ENCODE data around the gene FAM78A. TPM values are rescaled to one million over a fixed set of nuclear protein-coding genes. Genes with fewer than 3 reads are reported as not detected.
A peak's percentile ranks its signal among the peaks of the same experiment; 100 is the strongest.

Gene FAM78A
- total RNA-seq, 1 donor from 2014 or later = 14.6 TPM

GRCh38 chr9:131282175-131282574, 5.9 kb upstream of the FAM78A start:
- Histone ChIP-seq H3K9ac (ENCODE audit: low read depth in 1 of 3, low read length in 3 of 3) (peak overlapping the region; percentile 23 to 83 (median 73)), H3K27ac (ENCODE audit: low read depth, low read length) (peak overlapping the region; percentile 95), H3K4me1 (ENCODE audit: control insufficient read depth in 3 of 3, insufficient read depth in 3 of 3, low read length in 3 of 3) (peaks cover 21 to 64% (median 51%) of the 10 kb centered on the region in 3 donors), H3K27me3 (ENCODE audit: control insufficient read depth in 3 of 3, insufficient read depth in 3 of 3, low read length in 3 of 3) (peaks cover 0 to 9% (median 0%) of the 10 kb centered on the region in 3 donors), H3K4me3 (ENCODE audit: low read length in 3 of 3) (peak overlapping the region; percentile 65 to 79 (median 67)), H3K36me3 (ENCODE audit: control insufficient read depth in 3 of 3, insufficient read depth in 3 of 3, low read length in 3 of 3) (no peaks in the 10 kb centered on the region), H3K9me3 (ENCODE audit: control insufficient read depth in 3 of 3, low read length in 3 of 3) (no peaks in the 10 kb centered on the region)

GRCh38 chr9:131281119-131281965, 5.0 kb upstream of the FAM78A start:
- peak overlapping the region; percentile 65 to 79 (median 67) for H3K4me3 ChIP-seq (ENCODE audit: low read length in 3 of 3)
- peaks cover 0 to 9% (median 0%) of the 10 kb centered on the region in 3 donors for H3K27me3 ChIP-seq (ENCODE audit: control insufficient read depth in 3 of 3, insufficient read depth in 3 of 3, low read length in 3 of 3)
- H3K9me3 ChIP-seq (ENCODE audit: control insufficient read depth in 3 of 3, low read length in 3 of 3) = no peaks in the 10 kb centered on the region
- no peaks in the 10 kb centered on the region for H3K36me3 ChIP-seq (ENCODE audit: control insufficient read depth in 3 of 3, insufficient read depth in 3 of 3, low read length in 3 of 3)
- peaks cover 18 to 59% (median 45%) of the 10 kb centered on the region in 3 donors for H3K4me1 ChIP-seq (ENCODE audit: control insufficient read depth in 3 of 3, insufficient read depth in 3 of 3, low read length in 3 of 3)
- H3K27ac ChIP-seq (ENCODE audit: low read depth, low read length) = peak overlapping the region; percentile 95
- peak overlapping the region; percentile 32 to 83 (median 43) for H3K9ac ChIP-seq (ENCODE audit: low read depth in 1 of 3, low read length in 3 of 3)

- peak overlapping the region in 1 of 3 donors; percentile 43 for H3K9ac ChIP-seq (ENCODE audit: low read depth in 1 of 3, low read length in 3 of 3)
- no peaks in the 10 kb centered on the region for H3K36me3 ChIP-seq (ENCODE audit: control insufficient read depth in 3 of 3, insufficient read depth in 3 of 3, low read length in 3 of 3)
- H3K27me3 ChIP-seq (ENCODE audit: control insufficient read depth in 3 of 3, insufficient read depth in 3 of 3, low read length in 3 of 3) = peaks cover 0 to 9% (median 0%) of the 10 kb centered on the region in 3 donors
- peak overlapping the region; percentile 95 for H3K27ac ChIP-seq (ENCODE audit: low read depth, low read length)
- no peak overlapping the region for H3K4me3 ChIP-seq (ENCODE audit: low read length in 3 of 3)
- peaks cover 24 to 65% (median 52%) of the 10 kb centered on the region in 3 donors for H3K4me1 ChIP-seq (ENCODE audit: control insufficient read depth in 3 of 3, insufficient read depth in 3 of 3, low read length in 3 of 3)
- H3K9me3 ChIP-seq (ENCODE audit: control insufficient read depth in 3 of 3, low read length in 3 of 3) = no peaks in the 10 kb centered on the region
Observed at GRCh38 chr9:131280660-131281059, 4.3 kb upstream of the FAM78A start.

GRCh38 chr9:131279863-131280570, 3.7 kb upstream of the FAM78A start:
- H3K9me3 ChIP-seq (ENCODE audit: control insufficient read depth in 3 of 3, low read length in 3 of 3) = no peaks in the 10 kb centered on the region
- peaks cover 0 to 2% (median 0%) of the 10 kb centered on the region in 3 donors for H3K36me3 ChIP-seq (ENCODE audit: control insufficient read depth in 3 of 3, insufficient read depth in 3 of 3, low read length in 3 of 3)
- H3K9ac ChIP-seq (ENCODE audit: low read depth in 1 of 3, low read length in 3 of 3) = peak overlapping the region in 1 of 3 donors; percentile 19
- peak overlapping the region; percentile 81 for H3K27ac ChIP-seq (ENCODE audit: low read depth, low read length)
- H3K27me3 ChIP-seq (ENCODE audit: control insufficient read depth in 3 of 3, insufficient read depth in 3 of 3, low read length in 3 of 3) = peaks cover 0 to 9% (median 0%) of the 10 kb centered on the region in 3 donors
- peaks cover 30 to 71% (median 58%) of the 10 kb centered on the region in 3 donors for H3K4me1 ChIP-seq (ENCODE audit: control insufficient read depth in 3 of 3, insufficient read depth in 3 of 3, low read length in 3 of 3)
- no peak overlapping the region for H3K4me3 ChIP-seq (ENCODE audit: low read length in 3 of 3)

GRCh38 chr9:131279196-131279862, 3.0 kb upstream of the FAM78A start:
- H3K27me3 ChIP-seq (ENCODE audit: control insufficient read depth in 3 of 3, insufficient read depth in 3 of 3, low read length in 3 of 3) = peaks cover 0 to 9% (median 0%) of the 10 kb centered on the region in 3 donors
- peaks cover 0 to 2% (median 0%) of the 10 kb centered on the region in 3 donors for H3K36me3 ChIP-seq (ENCODE audit: control insufficient read depth in 3 of 3, insufficient read depth in 3 of 3, low read length in 3 of 3)
- peak overlapping the region; percentile 81 for H3K27ac ChIP-seq (ENCODE audit: low read depth, low read length)
- no peak overlapping the region for H3K4me3 ChIP-seq (ENCODE audit: low read length in 3 of 3)
- H3K9me3 ChIP-seq (ENCODE audit: control insufficient read depth in 3 of 3, low read length in 3 of 3) = no peaks in the 10 kb centered on the region
- H3K9ac ChIP-seq (ENCODE audit: low read depth in 1 of 3, low read length in 3 of 3) = no peak overlapping the region
- H3K4me1 ChIP-seq (ENCODE audit: control insufficient read depth in 3 of 3, insufficient read depth in 3 of 3, low read length in 3 of 3) = peaks cover 36 to 77% (median 62%) of the 10 kb centered on the region in 3 donors

- Histone ChIP-seq H3K4me3 (ENCODE audit: low read length in 3 of 3) (no peak overlapping the region), H3K27me3 (ENCODE audit: control insufficient read depth in 3 of 3, insufficient read depth in 3 of 3, low read length in 3 of 3) (peaks cover 0 to 9% (median 0%) of the 10 kb centered on the region in 3 donors), H3K36me3 (ENCODE audit: control insufficient read depth in 3 of 3, insufficient read depth in 3 of 3, low read length in 3 of 3) (peaks cover 0 to 2% (median 0%) of the 10 kb centered on the region in 3 donors), H3K4me1 (ENCODE audit: control insufficient read depth in 3 of 3, insufficient read depth in 3 of 3, low read length in 3 of 3) (peaks cover 42 to 77% (median 66%) of the 10 kb centered on the region in 3 donors), H3K9me3 (ENCODE audit: control insufficient read depth in 3 of 3, low read length in 3 of 3) (no peaks in the 10 kb centered on the region), H3K27ac (ENCODE audit: low read depth, low read length) (peak overlapping the region; percentile 81), H3K9ac (ENCODE audit: low read depth in 1 of 3, low read length in 3 of 3) (peak overlapping the region in 1 of 3 donors; percentile 62)
Observed at GRCh38 chr9:131278702-131279111, 2.4 kb upstream of the FAM78A start.

- peaks cover 45 to 79% (median 68%) of the 10 kb centered on the region in 3 donors for H3K4me1 ChIP-seq (ENCODE audit: control insufficient read depth in 3 of 3, insufficient read depth in 3 of 3, low read length in 3 of 3)
- H3K9ac ChIP-seq (ENCODE audit: low read depth in 1 of 3, low read length in 3 of 3) = peak overlapping the region in 2 of 3 donors; percentile 33 to 98
- H3K27ac ChIP-seq (ENCODE audit: low read depth, low read length) = peak overlapping the region; percentile 81
- H3K4me3 ChIP-seq (ENCODE audit: low read length in 3 of 3) = peak overlapping the region; percentile 38 to 73 (median 72)
- peaks cover 0 to 9% (median 0%) of the 10 kb centered on the region in 3 donors for H3K27me3 ChIP-seq (ENCODE audit: control insufficient read depth in 3 of 3, insufficient read depth in 3 of 3, low read length in 3 of 3)
- H3K9me3 ChIP-seq (ENCODE audit: control insufficient read depth in 3 of 3, low read length in 3 of 3) = no peaks in the 10 kb centered on the region
- H3K36me3 ChIP-seq (ENCODE audit: control insufficient read depth in 3 of 3, insufficient read depth in 3 of 3, low read length in 3 of 3) = peaks cover 0 to 2% (median 0%) of the 10 kb centered on the region in 3 donors
Observed at GRCh38 chr9:131277910-131278701, 1.8 kb upstream of the FAM78A start.

- peaks cover 0 to 9% (median 0%) of the 10 kb centered on the region in 3 donors for H3K27me3 ChIP-seq (ENCODE audit: control insufficient read depth in 3 of 3, insufficient read depth in 3 of 3, low read length in 3 of 3)
- peak overlapping the region; percentile 50 to 98 (median 61) for H3K9ac ChIP-seq (ENCODE audit: low read depth in 1 of 3, low read length in 3 of 3)
- H3K36me3 ChIP-seq (ENCODE audit: control insufficient read depth in 3 of 3, insufficient read depth in 3 of 3, low read length in 3 of 3) = peaks cover 0 to 2% (median 0%) of the 10 kb centered on the region in 3 donors
- H3K27ac ChIP-seq (ENCODE audit: low read depth, low read length) = peak overlapping the region; percentile 98
- H3K4me1 ChIP-seq (ENCODE audit: control insufficient read depth in 3 of 3, insufficient read depth in 3 of 3, low read length in 3 of 3) = peaks cover 51 to 81% (median 71%) of the 10 kb centered on the region in 3 donors
- H3K9me3 ChIP-seq (ENCODE audit: control insufficient read depth in 3 of 3, low read length in 3 of 3) = no peaks in the 10 kb centered on the region
- H3K4me3 ChIP-seq (ENCODE audit: low read length in 3 of 3) = peak overlapping the region in 2 of 3 donors; percentile 72 to 73
Observed at GRCh38 chr9:131277287-131277909, 1.1 kb upstream of the FAM78A start.
